GM19397 (cell line): ENCODE measurements around the gene DPT.
"Not testable (repeated sequence)": the region's sequence is repeated elsewhere in the genome, so short reads cannot be mapped to it uniquely, and the experiment has no call there.

Experiments used
- ATAC-seq: cut with Tn5 transposase; IDR thresholded peaks from one replicate; pipeline ENCODE4 v1.9.1; 2021; ENCODE audit warnings: mild to moderate bottlenecking, moderate library complexity; ENCODE audit not compliant: unreplicated experiment

Gene DPT

DNA sequence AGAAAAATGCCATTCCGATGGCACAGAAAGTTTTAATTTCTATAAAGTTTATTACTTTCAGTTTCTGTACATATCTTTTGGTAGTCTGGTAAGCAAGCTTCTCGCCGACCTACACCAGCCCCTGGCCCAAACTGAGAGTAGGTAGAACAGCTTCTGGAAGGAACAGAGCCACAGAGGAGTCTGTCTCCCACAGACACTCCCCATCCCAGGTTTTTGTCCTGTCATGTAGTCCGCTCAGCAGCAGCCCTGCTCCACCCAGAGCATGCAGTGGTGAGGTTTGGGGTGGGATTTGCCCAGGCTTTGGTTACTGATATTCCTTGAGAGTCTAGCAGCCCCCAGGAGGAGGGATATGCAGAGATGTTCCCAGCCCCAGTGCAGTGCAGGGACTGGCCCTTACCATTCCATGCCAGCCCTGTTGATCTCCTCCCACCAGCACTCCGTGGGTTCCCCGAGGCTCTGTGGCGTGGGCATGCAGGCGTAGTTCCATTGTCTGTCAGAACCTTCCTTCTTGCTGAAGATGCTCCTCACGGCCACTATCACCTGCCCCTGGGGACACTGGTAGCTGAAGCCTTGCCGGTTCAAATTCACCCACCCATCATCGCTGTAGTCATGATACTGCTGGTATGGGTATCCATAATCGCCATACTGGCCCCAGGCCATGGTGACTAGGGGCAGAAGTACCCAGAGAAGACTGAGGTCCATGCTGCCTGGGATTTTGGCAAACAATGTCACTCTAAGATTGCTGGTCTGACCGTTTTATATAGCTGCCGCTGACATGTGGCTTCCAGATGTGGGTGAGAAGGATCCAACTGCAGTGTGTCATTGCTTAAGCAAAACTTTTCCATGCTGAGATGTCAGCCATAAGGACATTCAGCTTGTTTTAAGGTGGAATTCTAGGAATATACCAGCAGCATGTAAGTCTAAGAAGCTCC, at the start of gene DPT:
Gene DPT (minus strand): TSS at position 734 of the 932 bp plus-strand sequence. CDS start 32 bp downstream, at position 702.
- no peak for ATAC-seq

DNA sequence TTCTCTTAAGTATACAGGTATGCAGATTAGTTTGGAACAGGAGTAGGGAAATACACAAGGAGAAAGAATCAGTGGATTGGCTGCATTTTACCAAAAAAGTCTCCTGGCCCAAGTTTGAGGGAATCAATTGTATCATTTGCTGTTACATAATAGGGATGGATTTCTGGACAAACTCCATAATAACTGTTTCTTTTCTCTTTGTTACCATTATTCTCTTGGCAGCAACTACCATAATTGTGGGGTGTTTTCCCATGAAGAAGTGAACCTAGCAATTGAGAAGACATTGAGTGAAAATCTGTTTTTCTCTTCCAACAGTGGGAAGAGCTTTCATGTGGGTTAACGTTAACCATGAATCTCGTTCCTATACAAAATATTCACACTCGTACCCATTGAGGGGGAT, 46.4 kb upstream of the DPT start:
- no peak for ATAC-seq

- ATAC-seq, result no peak
These were observed 45.2 kb upstream of the DPT start for GRCh38 chr1:168774241-168774640.

DNA sequence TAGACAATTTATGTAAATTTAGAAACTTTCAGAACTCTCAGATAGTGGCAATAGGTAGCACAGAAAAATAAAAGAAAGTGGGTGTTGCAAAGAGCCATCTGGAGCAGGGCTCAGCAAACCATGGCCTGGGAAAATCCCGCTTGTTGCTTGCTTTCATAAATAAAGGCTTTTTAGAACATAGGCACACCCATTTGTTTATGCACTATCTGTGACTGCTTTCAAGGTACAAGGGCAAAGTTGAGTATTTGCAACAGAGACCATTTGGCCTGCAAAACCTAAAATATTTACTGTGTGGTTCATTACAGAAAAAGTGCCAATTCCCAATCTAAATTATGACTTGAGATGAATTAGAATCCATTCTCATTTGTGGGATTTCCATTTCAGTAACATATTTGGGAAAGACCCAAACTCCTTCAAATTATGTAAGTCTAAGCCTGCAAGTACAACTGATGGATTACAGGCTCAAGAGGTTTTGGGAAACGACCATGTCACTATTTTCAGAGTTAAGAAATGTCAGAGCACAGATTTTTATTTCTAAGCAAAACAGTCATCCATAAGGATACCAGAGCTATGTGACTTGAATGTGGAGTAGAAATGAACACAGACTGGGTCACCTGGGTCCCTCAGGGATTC, 43.5 kb upstream of the DPT start:
- no peak for ATAC-seq

- ATAC-seq, result no peak
These were observed 42.2 kb upstream of the DPT start for GRCh38 chr1:168771104-168771630.

- ATAC-seq, result not testable (repeated sequence)
These were observed 40.9 kb upstream of the DPT start for GRCh38 chr1:168769893-168770292.

- ATAC-seq, result no peak
These were observed 39.0 kb upstream of the DPT start for GRCh38 chr1:168767894-168768584.

GRCh38 chr1:168766568-168766967, 37.6 kb upstream of the DPT start:
- no peak for ATAC-seq

- no peak for ATAC-seq
These were observed 34.0 kb upstream of the DPT start for GRCh38 chr1:168763031-168763430.

- ATAC-seq, result no peak
These were observed 33.5 kb upstream of the DPT start for GRCh38 chr1:168762473-168762872.

GRCh38 chr1:168760781-168761180, 31.8 kb upstream of the DPT start:
- ATAC-seq, result no peak

GRCh38 chr1:168760241-168760640, 31.2 kb upstream of the DPT start:
- ATAC-seq, result no peak

- ATAC-seq, result no peak
These were observed 30.1 kb upstream of the DPT start for GRCh38 chr1:168759077-168759476.

GRCh38 chr1:168758503-168758902, 29.5 kb upstream of the DPT start:
- ATAC-seq, result no peak

- no peak for ATAC-seq
These were observed 26.9 kb upstream of the DPT start for GRCh38 chr1:168755800-168756418.

DNA sequence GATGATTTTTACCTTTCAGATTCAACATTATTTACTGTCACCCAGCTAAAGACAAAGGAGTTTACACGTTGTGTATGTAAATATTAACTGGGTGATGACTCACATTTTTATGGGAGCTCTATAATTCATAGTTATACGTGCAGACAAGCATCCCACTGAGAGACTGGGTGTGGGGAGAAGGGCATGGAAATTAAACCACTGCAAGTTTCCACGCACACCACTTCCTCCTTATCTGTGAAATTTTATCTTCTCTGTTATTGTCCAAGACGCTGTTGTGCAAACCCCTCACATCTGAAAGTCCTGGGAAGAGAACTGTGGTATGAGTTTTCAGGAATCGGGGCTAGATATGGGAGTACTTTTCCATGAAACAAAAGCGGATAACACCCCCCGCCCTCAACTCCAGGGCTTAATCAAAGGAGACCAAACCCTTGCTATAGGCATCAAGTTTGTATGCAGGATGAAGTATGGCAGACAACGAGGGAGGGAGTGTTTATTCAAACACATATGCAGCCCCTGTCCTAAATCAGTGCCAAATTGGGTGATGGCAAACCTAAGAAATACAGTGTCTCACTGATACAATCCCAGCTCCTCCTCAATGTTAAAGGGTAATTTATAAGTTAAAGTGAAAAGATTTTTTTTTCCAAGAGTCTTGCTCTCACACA, 23.3 kb upstream of the DPT start:
- ATAC-seq, result no peak

- ATAC-seq, result no peak
These were observed 22.2 kb upstream of the DPT start for GRCh38 chr1:168751195-168751650.

GRCh38 chr1:168742994-168743650, 14.1 kb upstream of the DPT start:
- ATAC-seq, result no peak

DNA sequence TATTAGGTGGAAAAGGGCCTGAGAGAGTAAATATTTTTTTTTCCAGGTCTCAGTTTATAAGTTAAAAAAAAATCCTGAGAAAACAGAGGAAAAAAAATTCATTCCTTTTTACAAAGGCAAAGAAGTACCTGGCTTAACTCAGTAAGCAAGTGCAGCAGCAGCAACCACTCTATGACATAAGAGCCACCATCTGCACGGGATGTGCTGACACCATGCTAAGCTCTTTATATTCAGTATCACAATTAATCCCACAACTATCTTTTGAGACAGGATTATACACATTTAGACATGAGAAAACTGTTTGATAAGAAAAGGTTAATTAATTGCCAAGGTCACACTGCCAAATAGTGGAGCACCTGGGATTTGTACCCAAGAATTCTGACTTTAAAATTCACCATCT, 13.4 kb upstream of the DPT start:
- ATAC-seq, result no peak

- ATAC-seq, result no peak
These were observed 10.9 kb upstream of the DPT start for GRCh38 chr1:168739908-168740307.
